GM12878 (cell line): ENCODE measurements around the gene RASIP1. TPM values are rescaled to one million over a fixed set of nuclear protein-coding genes. Genes with fewer than 3 reads are reported as not detected.

Experiments
- ATAC-seq: fragments of 200-7000 bp; cut with Tn5 transposase; 3 replicates; pipeline ENCODE4 v1.9.1; 2020; ENCODE audit warnings: mild to moderate bottlenecking, moderate library complexity
- BruUV-seq: library from RNA; stranded (reverse); fragments of 400-500 nt; replicated peaks from 2 replicates; lab custom pipeline; 2021; lab: Mats Ljungman, UMichigan
- CTCF ChIA-PET: fragments of 300-600 bp; sonication (Branson Sonifier 250); formaldehyde crosslinking; extraction: SDS; loops from one replicate; lab custom pipeline; 2021; ENCODE audit warnings: inconsistent platforms; lab: Yijun Ruan, JAX
- POLR2A ChIA-PET: fragments of 350-600 bp; formaldehyde crosslinking; extraction: SDS; loops from one replicate; lab custom pipeline; 2021; ENCODE audit warnings: inconsistent platforms; lab: Charles Lee
- RAD21 ChIA-PET: fragments of 300-600 bp; sonication (Branson Sonifier 250); formaldehyde crosslinking; loops from one replicate; lab custom pipeline; 2023; ENCODE audit warnings: antibody characterized with exemption; ENCODE audit not compliant: unreplicated experiment; lab: Charles Lee
- SMC1A ChIA-PET: fragments of 300-600 bp; sonication (Branson Sonifier 250); formaldehyde crosslinking; loops from one replicate; lab custom pipeline; 2023; ENCODE audit not compliant: unreplicated experiment, uncharacterized antibody; lab: Charles Lee
- DNase-seq: peaks from one replicate; pipeline ENCODE4 v3.0.0-alpha.2; 2011; ENCODE audit warnings: low read depth, low spot score
- FAIRE-seq: peaks from 3 replicates; lab custom pipeline; 2011; peaks lifted over from hg19 to GRCh38; lab: Jason Lieb, UNC
- H2AFZ ChIP-seq: 2 replicates; pipeline ENCODE4 v1.6.0; 2011; ENCODE audit warnings: low read depth, low read length, control low read depth; ENCODE audit not compliant: control insufficient read depth
- H3K27ac ChIP-seq: 2 replicates; pipeline ENCODE4 v1.5.1; 2011; ENCODE audit warnings: control low read depth; ENCODE audit not compliant: control insufficient read depth, insufficient read depth
- H3K27me3 ChIP-seq, 2 experiments: replicated peaks in 1 of 2; 2 replicates each; pipeline versions ENCODE4 v1.6.0 to v1.6.1; 2011; ENCODE audit warnings: low read length in 1 of 2; ENCODE audit not compliant: control insufficient read depth in 2 of 2, insufficient read depth in 2 of 2
- H3K36me3 ChIP-seq, 2 experiments: 2 replicates each; pipeline ENCODE4 v1.5.1; 2011; ENCODE audit warnings: low read length in 1 of 2; ENCODE audit not compliant: control insufficient read depth in 2 of 2, insufficient read depth in 2 of 2
- H3K4me1 ChIP-seq: 2 replicates; pipeline ENCODE4 v1.6.1; 2011; ENCODE audit warnings: mild to moderate bottlenecking, low read length, moderate library complexity, mixed read lengths; ENCODE audit not compliant: control insufficient read depth, insufficient read depth
- H3K4me2 ChIP-seq: 2 replicates; pipeline ENCODE4 v1.6.0; 2011; ENCODE audit warnings: control low read depth; ENCODE audit not compliant: control insufficient read depth, insufficient read depth
- H3K4me3 ChIP-seq: fragments of 200-600 bp; sonication (generic); 2 replicates; pipeline ENCODE4 v1.5.1; 2016
- H3K79me2 ChIP-seq: 2 replicates; pipeline ENCODE4 v1.6.0; 2011; ENCODE audit warnings: low read length; ENCODE audit not compliant: control insufficient read depth, insufficient read depth
- H3K9ac ChIP-seq: 2 replicates; pipeline ENCODE4 v1.8.0; 2011; ENCODE audit warnings: low read length, control low read depth, mixed read lengths; ENCODE audit not compliant: control insufficient read depth, insufficient read depth
- H3K9me3 ChIP-seq: replicated peaks from 3 replicates; pipeline ENCODE4 v1.5.1; 2011; ENCODE audit warnings: mild to moderate bottlenecking, low read length; ENCODE audit not compliant: control insufficient read depth, insufficient read depth
- H4K20me1 ChIP-seq: 2 replicates; pipeline ENCODE4 v1.6.0; 2011; ENCODE audit not compliant: control insufficient read depth, insufficient read depth
- E4F1 ChIP-seq: fragments of 450-650 bp; IDR thresholded peaks from 2 replicates; pipeline ENCODE4 v1.6.1; 2018; ENCODE audit warnings: borderline replicate concordance, mild to moderate bottlenecking; ENCODE audit not compliant: partially characterized antibody
- EGR1 ChIP-seq, 2 experiments: IDR thresholded peaks; 1 replicate in 1 of 2; 2 replicates in 1 of 2; pipeline ENCODE4 v1.6.1; 2011 to 2012; ENCODE audit warnings: low read depth in 2 of 2, low read length in 2 of 2, borderline replicate concordance in 1 of 2, mild to moderate bottlenecking in 1 of 2, moderate library complexity in 1 of 2
- IRF5 ChIP-seq: fragments of 450-650 bp; IDR thresholded peaks from 2 replicates; pipeline ENCODE4 v1.6.1; 2017; ENCODE audit warnings: borderline replicate concordance
- NR2F1 ChIP-seq: fragments of 450-650 bp; conservative IDR thresholded peaks from 2 replicates; pipeline ENCODE4 v1.6.1; 2017; ENCODE audit warnings: mild to moderate bottlenecking
- WGBS: methylation state at CpG from one replicate; pipeline ENCODE4 v1.1.6; 2016; ENCODE audit warnings: low lambda C conversion rate; ENCODE audit not compliant: insufficient replicate concordance, insufficient coverage; ENCODE audit errors: missing lambda C conversion rate; 5-methylcytosine and 5-hydroxymethylcytosine counted together
- in situ Hi-C: fragments of 300-500 bp; cut with MboI; formaldehyde crosslinking; loops from 9 replicates; pipeline ENCODE4 v1.14.3; 2018; ENCODE audit warnings: mixed read lengths
- intact Hi-C: fragments of 100-400 bp; cut with micrococcal nuclease; formaldehyde crosslinking; loops from one replicate; pipeline ENCODE4 v1.14.2; 2022; ENCODE audit not compliant: unreplicated experiment
- polyA plus RNA-seq, 11 experiments: library from polyadenylated mRNA; depleted of rRNA in 4 of 11; unstranded in 6 of 11; stranded (reverse) in 5 of 11; fragments of >200 nt; fragmentation: Nextera tagmentation in 4 of 11; fragmentation: Illumina TruSeq in 1 of 11; extraction: Ambion mirVana in 4 of 11; extraction: Trizol in 1 of 11; gene quantifications; 1 replicate in 1 of 11; 2 replicates in 10 of 11; pipeline versions ENCODE4 v1.2.1 to v1.2.3, GENCODE V29; 2011 to 2016; ENCODE audit warnings: inconsistent platforms in 2 of 11, missing spikeins in 2 of 11, low read depth in 1 of 11
- total RNA-seq, 4 experiments: library from RNA; depleted of rRNA in 3 of 4; stranded (reverse); fragments of >200 nt in 3 of 4; fragmentation: Illumina TruSeq in 1 of 4; extraction: Trizol in 1 of 4; gene quantifications; 2 replicates each; pipeline versions ENCODE4 v1.2.1 to v1.2.3, GENCODE V29; 2013 to 2021
- TF ChIP-seq, protein P1 (sequence below): fragments of 450-650 bp; IDR thresholded peaks from 2 replicates; pipeline ENCODE4 v1.6.1; 2017; ENCODE audit warnings: mild to moderate bottlenecking, moderate library complexity

Gene RASIP1
- total and polyA plus RNA-seq, 10 of the 15 experiments (the other 5 are each of a cell fraction or from before 2014, with no cell fraction given): 0.08 TPM; not detected in 9

GRCh38 chr19:48670699-48671445 is 69.5 kb downstream of the RASIP1 start:
- H3K9me3 ChIP-seq: no peaks in the 10 kb centered on the region; the same call in 2 of the 3 replicates
- no peak for ATAC-seq

More at GRCh38 chr19:48670699-48671445, 69.5 kb downstream of the RASIP1 start:
- WGBS: 41% methylated on average over 18 of the region's 21 CpGs
- Histone ChIP-seq H3K79me2 (no peaks in the 10 kb centered on the region), H3K36me3 (no peaks in the 10 kb centered on the region), H3K4me1 (no peaks in the 10 kb centered on the region), H3K9ac (no peak overlapping the region), H3K27me3 (no peaks in the 10 kb centered on the region), H2AFZ (no peak overlapping the region), H3K4me2 (no peak overlapping the region), H3K4me3 (no peak overlapping the region), H3K27ac (no peak overlapping the region), H4K20me1 (no peaks in the 10 kb centered on the region)
- ChIA-PET POLR2A (no interaction called here), SMC1A (no interaction called here), RAD21 (no interaction called here), CTCF (interaction anchor here (1.4 kb wide), 1 partner anchor 25 kb away, joined by 5 read pairs; the partner anchor contains the start of gene CA11)
- DNase-seq: no peak
- TF ChIP-seq EGR1 (IDR thresholded peaks at IDR 0.05; ENCODE audit: borderline replicate concordance in 1 of 2, low read depth in 2 of 2, low read length in 2 of 2) (no peak), IRF5 (no peak), NR2F1 (0 out of 2 replicates have a peak, but pooled peaks have one; percentile 31), E4F1 (no peak)
- TF ChIP-seq, protein P1, sequence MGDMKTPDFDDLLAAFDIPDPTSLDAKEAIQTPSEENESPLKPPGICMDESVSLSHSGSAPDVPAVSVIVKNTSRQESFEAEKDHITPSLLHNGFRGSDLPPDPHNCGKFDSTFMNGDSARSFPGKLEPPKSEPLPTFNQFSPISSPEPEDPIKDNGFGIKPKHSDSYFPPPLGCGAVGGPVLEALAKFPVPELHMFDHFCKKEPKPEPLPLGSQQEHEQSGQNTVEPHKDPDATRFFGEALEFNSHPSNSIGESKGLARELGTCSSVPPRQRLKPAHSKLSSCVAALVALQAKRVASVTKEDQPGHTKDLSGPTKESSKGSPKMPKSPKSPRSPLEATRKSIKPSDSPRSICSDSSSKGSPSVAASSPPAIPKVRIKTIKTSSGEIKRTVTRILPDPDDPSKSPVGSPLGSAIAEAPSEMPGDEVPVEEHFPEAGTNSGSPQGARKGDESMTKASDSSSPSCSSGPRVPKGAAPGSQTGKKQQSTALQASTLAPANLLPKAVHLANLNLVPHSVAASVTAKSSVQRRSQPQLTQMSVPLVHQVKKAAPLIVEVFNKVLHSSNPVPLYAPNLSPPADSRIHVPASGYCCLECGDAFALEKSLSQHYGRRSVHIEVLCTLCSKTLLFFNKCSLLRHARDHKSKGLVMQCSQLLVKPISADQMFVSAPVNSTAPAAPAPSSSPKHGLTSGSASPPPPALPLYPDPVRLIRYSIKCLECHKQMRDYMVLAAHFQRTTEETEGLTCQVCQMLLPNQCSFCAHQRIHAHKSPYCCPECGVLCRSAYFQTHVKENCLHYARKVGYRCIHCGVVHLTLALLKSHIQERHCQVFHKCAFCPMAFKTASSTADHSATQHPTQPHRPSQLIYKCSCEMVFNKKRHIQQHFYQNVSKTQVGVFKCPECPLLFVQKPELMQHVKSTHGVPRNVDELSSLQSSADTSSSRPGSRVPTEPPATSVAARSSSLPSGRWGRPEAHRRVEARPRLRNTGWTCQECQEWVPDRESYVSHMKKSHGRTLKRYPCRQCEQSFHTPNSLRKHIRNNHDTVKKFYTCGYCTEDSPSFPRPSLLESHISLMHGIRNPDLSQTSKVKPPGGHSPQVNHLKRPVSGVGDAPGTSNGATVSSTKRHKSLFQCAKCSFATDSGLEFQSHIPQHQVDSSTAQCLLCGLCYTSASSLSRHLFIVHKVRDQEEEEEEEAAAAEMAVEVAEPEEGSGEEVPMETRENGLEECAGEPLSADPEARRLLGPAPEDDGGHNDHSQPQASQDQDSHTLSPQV: no peak
- BruUV-seq: no TSS peak
- no peak for FAIRE-seq
- intact Hi-C loops: no loop called here
- in situ Hi-C loops: no loop called here
